Nephron (organoid): ENCODE data around the gene PLA2G4E.

ENCODE experiments used
- H3K27ac Mint-ChIP-seq, 3 experiments: 2 replicates each; pipeline ENCODE4 v1.8.0; 2020; ENCODE audit warnings: mixed read lengths in 3 of 3, mild to moderate bottlenecking in 2 of 3, moderate library complexity in 1 of 3
- H3K27me3 Mint-ChIP-seq: 2 replicates; pipeline ENCODE4 v1.8.0; 2021; ENCODE audit warnings: low read depth, mild to moderate bottlenecking, moderate library complexity, mixed read lengths
- H3K36me3 Mint-ChIP-seq: 2 replicates; pipeline ENCODE4 v1.8.0; 2020; ENCODE audit warnings: low read depth, mixed read lengths
- H3K4me1 Mint-ChIP-seq: 2 replicates; pipeline ENCODE4 v1.8.0; 2020; ENCODE audit warnings: mixed read lengths
- H3K4me3 Mint-ChIP-seq, 3 experiments: 2 replicates each; pipeline ENCODE4 v1.8.0; 2020; ENCODE audit warnings: mild to moderate bottlenecking in 3 of 3, mixed read lengths in 3 of 3, moderate library complexity in 2 of 3
- H3K9me3 Mint-ChIP-seq: 2 replicates; pipeline ENCODE4 v1.8.0; 2020; ENCODE audit warnings: mixed read lengths
- TF ChIP-seq, protein P1 (sequence below), 3 experiments: fragments of 200-600 bp; sonication (generic); IDR thresholded peaks; one replicate each; pipeline ENCODE4 v1.5.0; 2021; ENCODE audit warnings: antibody characterized with exemption in 3 of 3; ENCODE audit not compliant: unreplicated experiment in 3 of 3

PLA2G4E gene

GRCh38 chr15:41974041-41974440, 46.8 kb downstream of the PLA2G4E start:
- Mint-ChIP-seq H3K4me1 (peaks cover 14% of the 10 kb centered on the region), H3K36me3 (no peaks in the 10 kb centered on the region), H3K27me3 (peaks cover 17% of the 10 kb centered on the region), H3K27ac (no peak overlapping the region), H3K4me3 (peak overlapping the region; percentile 5 to 91 (median 18)), H3K9me3 (no peaks in the 10 kb centered on the region)
- TF ChIP-seq, protein P1, sequence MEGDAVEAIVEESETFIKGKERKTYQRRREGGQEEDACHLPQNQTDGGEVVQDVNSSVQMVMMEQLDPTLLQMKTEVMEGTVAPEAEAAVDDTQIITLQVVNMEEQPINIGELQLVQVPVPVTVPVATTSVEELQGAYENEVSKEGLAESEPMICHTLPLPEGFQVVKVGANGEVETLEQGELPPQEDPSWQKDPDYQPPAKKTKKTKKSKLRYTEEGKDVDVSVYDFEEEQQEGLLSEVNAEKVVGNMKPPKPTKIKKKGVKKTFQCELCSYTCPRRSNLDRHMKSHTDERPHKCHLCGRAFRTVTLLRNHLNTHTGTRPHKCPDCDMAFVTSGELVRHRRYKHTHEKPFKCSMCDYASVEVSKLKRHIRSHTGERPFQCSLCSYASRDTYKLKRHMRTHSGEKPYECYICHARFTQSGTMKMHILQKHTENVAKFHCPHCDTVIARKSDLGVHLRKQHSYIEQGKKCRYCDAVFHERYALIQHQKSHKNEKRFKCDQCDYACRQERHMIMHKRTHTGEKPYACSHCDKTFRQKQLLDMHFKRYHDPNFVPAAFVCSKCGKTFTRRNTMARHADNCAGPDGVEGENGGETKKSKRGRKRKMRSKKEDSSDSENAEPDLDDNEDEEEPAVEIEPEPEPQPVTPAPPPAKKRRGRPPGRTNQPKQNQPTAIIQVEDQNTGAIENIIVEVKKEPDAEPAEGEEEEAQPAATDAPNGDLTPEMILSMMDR (IDR thresholded peaks at IDR 0.05; ENCODE audit: unreplicated experiment in 3 of 3): no peak

GRCh38 chr15:41972253-41973242, 48.3 kb downstream of the PLA2G4E start, which contains the start of gene EHD4:
TSS of gene EHD4 (minus strand) at chr15:41972557. CDS start at chr15:41972494, 63 bp downstream.
- H3K4me1 Mint-ChIP-seq: peaks cover 19% of the 10 kb centered on the region
- TF ChIP-seq, protein P1 (IDR thresholded peaks at IDR 0.05; ENCODE audit: unreplicated experiment in 3 of 3): peak; percentile 7 to 28 (median 14)
- H3K9me3 Mint-ChIP-seq: no peaks in the 10 kb centered on the region
- H3K27me3 Mint-ChIP-seq: peaks cover 17% of the 10 kb centered on the region
- no peaks in the 10 kb centered on the region for H3K36me3 Mint-ChIP-seq
- peak within 1 kb of the TSS; percentile 89 to 95 (median 94) for H3K4me3 Mint-ChIP-seq
- peak within 1 kb of the TSS; percentile 62 to 90 (median 70) for H3K27ac Mint-ChIP-seq

GRCh38 chr15:41971895-41972252, 49.0 kb downstream of the PLA2G4E start:
- TF ChIP-seq, protein P1 (IDR thresholded peaks at IDR 0.05; ENCODE audit: unreplicated experiment in 3 of 3): no peak
- peak overlapping the region; percentile 89 to 95 (median 94) for H3K4me3 Mint-ChIP-seq
- no peaks in the 10 kb centered on the region for H3K36me3 Mint-ChIP-seq
- peak overlapping the region in 2 of 3 experiments; percentile 56 to 75 for H3K27ac Mint-ChIP-seq
- H3K9me3 Mint-ChIP-seq: no peaks in the 10 kb centered on the region
- H3K4me1 Mint-ChIP-seq: peaks cover 24% of the 10 kb centered on the region
- peaks cover 17% of the 10 kb centered on the region for H3K27me3 Mint-ChIP-seq

DNA sequence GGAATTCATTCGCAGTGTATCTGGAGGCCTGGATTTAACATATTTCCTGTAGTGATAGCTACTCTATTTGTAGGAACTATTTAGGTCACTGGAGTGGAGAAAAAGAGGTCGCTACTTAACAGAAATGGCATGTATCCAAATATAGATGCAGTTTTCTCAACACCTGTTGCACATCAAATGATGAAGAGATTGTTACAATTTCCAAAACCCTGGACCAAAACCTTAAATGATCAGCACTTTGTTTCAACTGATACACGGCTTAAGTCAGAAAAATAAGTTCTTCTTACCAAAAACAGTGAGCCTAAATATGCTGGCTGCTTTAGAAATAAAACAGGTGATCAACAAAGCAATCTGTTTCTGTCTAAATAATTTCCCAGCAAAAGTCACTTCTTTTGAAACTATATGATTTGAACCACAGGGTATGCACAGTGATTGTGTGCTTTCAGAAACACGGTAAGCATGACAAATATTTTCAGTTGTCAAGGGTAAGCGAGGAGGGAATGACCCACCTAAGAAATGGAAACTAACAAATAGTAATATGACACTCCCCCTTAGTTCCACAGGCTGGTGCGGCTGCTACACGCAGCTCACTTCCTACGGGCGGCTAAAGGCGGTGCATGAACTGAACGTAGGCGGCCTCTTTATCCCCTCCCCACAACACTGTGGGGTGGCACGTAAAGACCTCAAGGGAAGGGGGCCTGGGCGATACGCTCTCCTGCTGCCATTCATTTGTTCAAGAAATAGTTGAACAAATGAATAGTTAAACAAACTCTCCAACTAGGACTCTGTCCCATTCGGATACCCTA, 49.5 kb downstream of the PLA2G4E start:
- TF ChIP-seq, protein P1 (IDR thresholded peaks at IDR 0.05; ENCODE audit: unreplicated experiment in 3 of 3): no peak
- peak overlapping the region; percentile 89 to 95 (median 94) for H3K4me3 Mint-ChIP-seq
- peaks cover 28% of the 10 kb centered on the region for H3K4me1 Mint-ChIP-seq
- H3K27ac Mint-ChIP-seq: peak overlapping the region in 2 of 3 experiments; percentile 56 to 75
- H3K9me3 Mint-ChIP-seq: no peaks in the 10 kb centered on the region
- no peaks in the 10 kb centered on the region for H3K36me3 Mint-ChIP-seq
- peaks cover 17% of the 10 kb centered on the region for H3K27me3 Mint-ChIP-seq

DNA sequence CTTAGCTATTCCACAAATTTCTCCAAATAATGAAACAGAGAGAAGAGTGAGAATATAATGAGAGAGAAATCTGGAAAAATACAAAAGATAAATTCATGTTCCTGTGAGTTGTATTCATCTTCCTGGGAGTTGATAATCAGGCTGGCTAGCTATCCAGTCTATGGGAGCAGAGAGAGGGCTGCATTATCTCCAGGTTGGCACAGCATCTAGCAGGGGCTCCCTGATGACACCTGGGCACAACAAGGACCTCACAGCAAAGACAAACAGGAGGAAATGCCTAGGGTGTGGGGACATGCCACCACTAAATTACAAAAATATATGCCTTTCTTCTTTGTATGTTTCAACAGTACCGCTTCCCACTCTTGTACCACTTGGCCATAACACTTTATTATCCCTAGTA, 50.4 kb downstream of the PLA2G4E start:
- H3K27ac Mint-ChIP-seq: no peak overlapping the region
- peak overlapping the region; percentile 89 to 95 (median 94) for H3K4me3 Mint-ChIP-seq
- H3K36me3 Mint-ChIP-seq: no peaks in the 10 kb centered on the region
- H3K9me3 Mint-ChIP-seq: no peaks in the 10 kb centered on the region
- TF ChIP-seq, protein P1 (IDR thresholded peaks at IDR 0.05; ENCODE audit: unreplicated experiment in 3 of 3): no peak
- peaks cover 35% of the 10 kb centered on the region for H3K4me1 Mint-ChIP-seq
- H3K27me3 Mint-ChIP-seq: peaks cover 17% of the 10 kb centered on the region
